GM20000 (cell line): ENCODE measurements around the gene C16orf92.

Experiments used
- DNase-seq: peaks from one replicate; pipeline ENCODE4 v3.0.0; 2012; ENCODE audit warnings: low spot score
- TF ChIP-seq, protein P1 (sequence below): IDR thresholded peaks from 2 replicates; pipeline ENCODE4 v1.5.1; 2012; ENCODE audit warnings: mild to moderate bottlenecking, control low read depth; ENCODE audit errors: extremely low read depth, missing control alignments

The C16orf92 gene

DNA sequence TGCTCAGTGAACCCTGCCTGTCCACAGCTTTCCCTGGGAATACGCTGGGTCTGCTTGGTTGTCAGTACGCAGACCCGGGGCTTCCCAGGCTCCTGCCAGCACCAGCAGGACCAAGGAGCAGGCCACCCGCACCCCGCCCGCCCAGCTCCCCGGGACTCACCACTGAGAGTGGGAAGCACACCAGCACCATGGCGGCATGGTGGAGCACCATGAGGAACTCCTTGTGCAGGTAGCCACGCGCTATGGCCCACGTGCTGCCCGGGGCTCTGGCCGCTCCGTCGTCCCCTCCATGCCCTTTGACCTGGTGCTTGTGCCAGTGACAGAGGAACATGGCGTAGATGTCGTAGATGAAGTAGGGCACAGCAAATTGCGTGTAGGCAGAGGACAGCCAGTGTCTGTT lies 3.5 kb downstream of the C16orf92 start:
- TF ChIP-seq, protein P1, sequence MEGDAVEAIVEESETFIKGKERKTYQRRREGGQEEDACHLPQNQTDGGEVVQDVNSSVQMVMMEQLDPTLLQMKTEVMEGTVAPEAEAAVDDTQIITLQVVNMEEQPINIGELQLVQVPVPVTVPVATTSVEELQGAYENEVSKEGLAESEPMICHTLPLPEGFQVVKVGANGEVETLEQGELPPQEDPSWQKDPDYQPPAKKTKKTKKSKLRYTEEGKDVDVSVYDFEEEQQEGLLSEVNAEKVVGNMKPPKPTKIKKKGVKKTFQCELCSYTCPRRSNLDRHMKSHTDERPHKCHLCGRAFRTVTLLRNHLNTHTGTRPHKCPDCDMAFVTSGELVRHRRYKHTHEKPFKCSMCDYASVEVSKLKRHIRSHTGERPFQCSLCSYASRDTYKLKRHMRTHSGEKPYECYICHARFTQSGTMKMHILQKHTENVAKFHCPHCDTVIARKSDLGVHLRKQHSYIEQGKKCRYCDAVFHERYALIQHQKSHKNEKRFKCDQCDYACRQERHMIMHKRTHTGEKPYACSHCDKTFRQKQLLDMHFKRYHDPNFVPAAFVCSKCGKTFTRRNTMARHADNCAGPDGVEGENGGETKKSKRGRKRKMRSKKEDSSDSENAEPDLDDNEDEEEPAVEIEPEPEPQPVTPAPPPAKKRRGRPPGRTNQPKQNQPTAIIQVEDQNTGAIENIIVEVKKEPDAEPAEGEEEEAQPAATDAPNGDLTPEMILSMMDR, result no peak
- DNase-seq, result no peak

DNA sequence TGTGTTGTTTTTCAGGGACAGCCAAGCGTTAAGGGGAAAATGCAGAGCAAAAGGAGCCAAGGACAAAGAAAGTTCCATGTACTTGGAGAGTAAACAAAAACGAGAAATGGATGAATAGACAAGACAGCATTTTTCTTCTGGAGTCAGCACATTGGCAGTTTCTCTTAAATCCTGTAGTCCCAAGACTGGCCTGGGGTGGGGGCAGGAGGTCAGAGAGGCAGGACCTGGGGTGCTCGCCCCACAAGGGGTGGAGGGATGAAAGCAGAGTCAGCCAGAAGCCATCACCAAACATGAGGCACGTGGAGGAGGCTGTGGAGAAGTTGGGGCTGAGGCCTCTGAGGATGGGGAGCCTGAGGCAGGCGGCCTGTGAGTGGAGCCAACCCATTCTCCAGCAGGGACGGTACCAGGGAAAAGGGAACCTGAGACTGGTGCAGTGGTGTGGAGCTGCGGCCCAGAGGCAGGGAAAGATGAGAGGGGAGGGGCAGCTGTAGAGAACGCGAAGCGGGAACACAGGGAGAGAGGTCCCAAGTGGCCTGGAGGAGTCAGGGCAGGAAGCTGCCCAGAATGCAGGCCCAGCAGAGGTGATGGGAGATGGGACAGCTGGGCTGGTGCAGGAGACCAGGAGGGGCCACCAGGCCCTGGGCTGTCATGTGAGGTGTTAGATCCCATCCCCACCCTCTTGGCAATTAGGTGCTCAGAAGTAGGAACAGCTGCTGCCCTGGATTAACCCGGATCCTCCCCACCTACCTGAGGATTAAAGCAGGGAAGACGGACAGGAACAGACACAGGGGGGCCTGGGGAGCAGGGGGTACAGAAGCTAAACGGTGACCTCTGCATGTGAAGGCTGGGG lies 4.8 kb downstream of the C16orf92 start:
- no peak for DNase-seq
- TF ChIP-seq, protein P1, result no peak

DNA sequence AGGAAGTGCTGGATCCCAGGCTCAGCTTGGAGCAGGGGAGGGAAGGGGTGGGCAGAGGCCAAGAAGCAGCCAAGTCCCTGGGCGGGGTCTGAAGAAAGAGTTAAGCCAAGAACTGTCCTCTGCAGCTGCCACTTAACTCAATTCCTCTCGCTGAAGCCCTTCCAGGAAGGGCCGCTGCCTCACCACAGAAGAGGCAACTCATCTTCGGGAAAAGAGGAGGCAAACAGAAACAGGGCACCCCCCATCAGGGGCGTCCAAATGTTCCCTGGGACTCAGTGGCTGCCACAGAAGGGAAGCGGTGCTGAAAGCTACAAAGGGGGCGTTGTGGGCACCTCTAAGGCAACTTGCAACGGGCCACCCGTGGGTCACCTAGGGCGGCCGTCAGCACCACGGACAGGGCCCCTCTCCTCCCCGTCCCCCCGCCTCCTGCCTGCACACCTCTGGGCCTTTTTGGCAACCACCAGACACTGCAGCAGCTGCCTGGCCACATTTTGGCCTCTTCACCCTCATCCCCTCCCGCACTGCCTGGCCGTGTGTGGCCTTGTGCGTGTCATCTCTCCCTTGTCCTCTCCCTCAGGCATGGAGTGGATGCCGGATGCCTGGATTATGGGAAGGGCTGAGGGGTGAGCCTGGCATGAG lies 5.6 kb downstream of the C16orf92 start:
- peak; percentile 30 for DNase-seq
- TF ChIP-seq, protein P1, result no peak

DNA sequence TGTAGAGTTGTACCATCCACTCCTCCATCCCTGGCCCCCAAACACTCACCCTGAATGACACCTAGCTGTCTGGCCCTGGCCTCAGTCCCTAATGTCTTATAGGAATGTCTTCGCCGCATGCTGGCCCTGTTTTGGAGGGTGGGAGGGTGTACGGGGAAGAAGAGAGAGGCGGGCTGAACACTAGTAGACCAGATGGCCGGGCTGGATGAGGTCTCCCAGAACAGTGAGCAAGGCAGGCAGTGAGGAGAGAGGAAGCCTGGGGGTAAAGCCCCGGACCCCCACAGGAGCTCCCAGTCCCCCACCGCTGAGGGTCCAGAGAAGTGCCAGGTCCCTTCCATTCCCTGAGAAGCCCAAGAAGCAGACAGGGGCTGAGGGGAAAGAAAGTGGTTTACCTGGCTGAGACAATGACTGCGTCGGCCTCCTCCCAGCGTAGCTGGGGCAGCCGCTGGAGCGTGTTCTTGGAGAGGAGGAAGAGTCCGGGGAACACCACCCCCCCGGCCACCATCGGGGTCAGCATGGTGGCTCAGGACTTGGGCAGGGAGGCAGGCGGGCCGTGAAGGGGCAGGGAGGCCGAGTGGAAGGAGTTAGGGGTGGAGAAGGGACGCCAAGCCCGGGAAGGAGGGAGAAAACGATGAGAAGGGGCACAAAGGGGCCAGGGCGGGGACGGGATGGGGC lies 7.2 kb downstream of the C16orf92 start:
- DNase-seq, result no peak
- TF ChIP-seq, protein P1, result no peak

DNA sequence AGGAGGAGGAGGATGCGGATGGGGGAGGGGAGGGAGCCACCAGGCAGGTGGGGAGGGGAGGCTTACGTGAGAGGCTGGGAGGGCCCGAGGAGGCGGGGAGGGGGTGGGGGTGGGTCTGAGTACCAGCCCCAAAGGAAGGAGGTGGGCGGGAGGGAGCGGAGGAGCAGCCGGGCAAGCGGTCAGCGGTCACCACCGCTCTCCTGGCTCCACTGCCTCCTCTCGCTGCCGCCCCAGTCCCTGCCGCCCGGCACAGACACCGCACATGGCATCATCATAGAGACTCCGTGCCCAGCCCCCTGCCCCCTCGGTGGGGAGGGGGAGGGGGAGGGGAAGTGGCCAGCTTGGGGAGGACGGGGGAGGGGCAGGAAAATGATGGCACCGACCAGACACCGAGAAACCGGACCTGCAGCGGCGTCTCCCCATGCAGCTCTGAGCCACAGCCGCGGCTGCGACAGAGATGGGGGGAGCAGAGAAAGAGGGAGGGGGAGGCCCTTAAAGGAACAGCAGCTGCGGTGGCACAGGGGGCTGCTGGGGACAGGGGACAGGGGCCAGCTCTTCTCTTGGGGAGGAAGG lies 7.9 kb downstream of the C16orf92 start, which contains the start of gene TLCD3B:
TLCD3B (minus strand) TSS at position 431 of the 573 bp plus-strand sequence. CDS start 744 bp downstream, outside the sequence.
- TF ChIP-seq, protein P1, result no peak

DNA sequence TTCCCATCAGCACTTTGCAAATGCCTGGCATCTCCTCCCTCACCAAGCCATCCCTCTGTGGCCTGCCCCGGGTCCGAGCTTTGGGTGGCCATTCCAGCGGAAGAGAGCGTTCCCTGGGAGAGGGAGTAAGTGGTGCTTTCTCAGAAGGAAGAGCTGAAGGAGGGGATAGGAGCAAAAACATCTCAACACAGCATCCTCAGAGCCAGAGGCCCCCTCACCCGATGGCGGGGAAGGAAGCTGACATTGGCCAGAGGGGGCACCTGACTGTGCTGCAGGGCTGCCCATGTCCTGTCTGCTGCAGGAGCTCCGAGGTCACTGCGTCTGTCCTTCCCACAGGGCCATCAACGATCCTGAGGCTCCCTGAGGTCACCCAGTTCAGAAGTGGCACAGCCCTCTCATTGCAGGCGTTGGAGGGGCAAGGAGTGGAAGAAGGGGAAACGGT lies 8.5 kb downstream of the C16orf92 start:
- no peak for DNase-seq
- TF ChIP-seq, protein P1, result no peak

More for the DNA sequence above, 7.9 kb downstream of the C16orf92 start, which contains the start of gene TLCD3B:
- no peak for DNase-seq
